ENCODE data around the gene PLCXD3.

The PLCXD3 gene

GRCh38 chr5:41281215-41281810 lies 229.1 kb downstream of the PLCXD3 start:
- H3K4me3 ChIP-seq (ENCODE audit: low read depth, low read length) = no peak overlapping the region
- no peak for TF ChIP-seq CTCF (IDR thresholded peaks at IDR 0.05; ENCODE audit: borderline replicate concordance, insufficient read depth, low read depth, low read length)

- no peak overlapping the region for H3K4me3 ChIP-seq (ENCODE audit: low read depth, low read length)
- no peak for TF ChIP-seq CTCF (IDR thresholded peaks at IDR 0.05; ENCODE audit: borderline replicate concordance, insufficient read depth, low read depth, low read length)
Measured at GRCh38 chr5:41279040-41279439, 231.4 kb downstream of the PLCXD3 start.

- no peak for TF ChIP-seq CTCF (IDR thresholded peaks at IDR 0.05; ENCODE audit: borderline replicate concordance, insufficient read depth, low read depth, low read length)
- H3K4me3 ChIP-seq (ENCODE audit: low read depth, low read length) = no peak overlapping the region
Measured at GRCh38 chr5:41277476-41278245, 232.7 kb downstream of the PLCXD3 start.

DNA sequence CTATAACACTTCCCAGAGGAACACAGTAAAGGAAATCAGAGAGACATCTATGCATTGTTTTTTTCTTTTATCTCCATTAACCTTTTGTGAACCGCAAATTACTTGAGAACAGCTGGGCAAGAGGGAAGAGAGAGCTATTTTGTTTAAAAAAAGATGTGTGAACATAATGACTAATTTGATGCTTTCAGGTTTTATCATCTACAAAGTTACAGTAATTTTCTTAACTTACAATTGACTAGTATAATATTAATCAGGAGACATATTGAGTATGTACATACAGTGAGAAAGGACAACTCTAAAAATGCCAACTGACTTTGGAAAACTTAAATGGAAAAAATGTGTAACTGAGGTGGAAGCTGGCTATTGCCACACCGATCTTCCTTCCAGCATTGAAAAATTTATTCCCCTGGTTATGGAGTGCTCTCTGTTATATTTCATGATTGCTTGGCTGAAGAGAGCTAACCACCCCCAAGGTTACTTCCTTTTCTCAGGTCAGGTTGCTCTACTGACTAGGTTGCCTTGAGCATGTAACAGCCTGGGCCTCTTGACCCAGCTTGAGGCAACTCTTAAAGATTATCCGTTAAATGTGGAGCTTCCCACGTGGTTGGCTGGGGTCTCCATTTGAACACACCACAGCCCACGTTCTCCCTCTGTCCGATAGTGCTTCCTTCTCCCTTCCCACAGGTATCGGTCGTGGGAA lies 234.4 kb downstream of the PLCXD3 start:
- no peak for TF ChIP-seq CTCF (IDR thresholded peaks at IDR 0.05; ENCODE audit: borderline replicate concordance, insufficient read depth, low read depth, low read length)
- no peak overlapping the region for H3K4me3 ChIP-seq (ENCODE audit: low read depth, low read length)

DNA sequence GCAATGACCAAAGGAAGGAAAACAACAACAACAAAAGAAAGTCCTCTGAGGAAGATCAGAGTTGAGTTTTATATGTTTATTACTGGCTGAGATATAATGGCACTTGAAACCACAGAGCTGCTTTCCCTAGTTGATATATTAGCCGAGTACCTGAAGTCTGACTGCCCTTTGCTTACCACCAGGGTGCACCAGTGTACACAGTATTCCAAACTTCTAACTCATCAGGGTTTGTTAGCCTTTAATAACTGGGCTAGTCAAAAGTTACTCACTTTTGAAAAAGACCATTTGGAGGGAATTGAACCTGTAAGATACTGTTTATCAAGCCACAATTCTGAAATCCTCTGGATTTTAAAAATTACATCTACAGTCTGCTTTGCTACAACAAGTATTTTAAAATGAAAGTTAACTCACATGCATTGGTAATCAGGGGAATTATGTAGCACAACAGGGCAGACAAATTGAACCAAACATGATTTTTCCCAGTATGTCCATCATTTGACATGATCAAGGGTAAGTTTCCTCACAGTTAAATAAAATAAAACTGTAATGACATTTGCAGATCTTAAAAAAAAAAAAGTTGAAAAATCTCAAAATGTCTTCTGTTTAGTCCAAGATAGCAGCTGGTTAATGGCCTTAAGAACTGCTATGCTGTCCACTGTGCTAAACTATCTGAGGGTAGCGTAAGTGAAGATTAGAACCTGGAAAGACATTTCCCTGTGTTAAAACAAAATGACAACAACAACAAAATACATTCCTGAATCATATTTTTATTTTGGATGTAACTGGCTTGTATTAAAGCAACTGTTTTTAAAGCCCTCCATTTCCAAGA lies 239.8 kb downstream of the PLCXD3 start:
- H3K4me3 ChIP-seq (ENCODE audit: low read depth, low read length) = no peak overlapping the region
- peak; percentile 59; the same call in 1 of the 2 replicates for TF ChIP-seq CTCF (IDR thresholded peaks at IDR 0.05; ENCODE audit: borderline replicate concordance, insufficient read depth, low read depth, low read length)

DNA sequence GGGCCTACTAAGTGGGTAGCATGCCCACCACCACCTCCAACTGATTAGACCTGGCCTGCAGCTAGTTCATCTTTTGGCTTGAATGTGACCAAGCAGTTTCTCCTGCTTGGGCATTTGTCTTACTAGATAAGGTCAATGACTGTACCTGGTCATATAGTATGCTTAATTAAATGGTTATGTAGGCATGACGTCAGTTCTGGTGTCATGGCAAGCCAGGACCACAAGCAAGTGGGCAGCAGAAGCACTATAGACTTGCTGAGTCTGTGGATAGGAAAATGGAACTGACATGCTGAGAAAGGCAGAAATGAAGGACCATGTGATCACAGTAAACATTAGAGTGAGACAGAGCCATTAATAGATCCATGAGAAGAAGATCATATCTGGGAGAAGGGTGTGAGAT lies 241.5 kb downstream of the PLCXD3 start:
- H3K4me3 ChIP-seq (ENCODE audit: low read depth, low read length) = no peak overlapping the region
- no peak for TF ChIP-seq CTCF (IDR thresholded peaks at IDR 0.05; ENCODE audit: borderline replicate concordance, insufficient read depth, low read depth, low read length)

Measured in GM12875 (cell line).